Measurements from ENCODE around the gene CYP21A2.
"Not testable (repeated sequence)": the region's sequence is repeated elsewhere in the genome, so short reads cannot be mapped to it uniquely, and the experiment has no call there.

CYP21A2 gene

DNA sequence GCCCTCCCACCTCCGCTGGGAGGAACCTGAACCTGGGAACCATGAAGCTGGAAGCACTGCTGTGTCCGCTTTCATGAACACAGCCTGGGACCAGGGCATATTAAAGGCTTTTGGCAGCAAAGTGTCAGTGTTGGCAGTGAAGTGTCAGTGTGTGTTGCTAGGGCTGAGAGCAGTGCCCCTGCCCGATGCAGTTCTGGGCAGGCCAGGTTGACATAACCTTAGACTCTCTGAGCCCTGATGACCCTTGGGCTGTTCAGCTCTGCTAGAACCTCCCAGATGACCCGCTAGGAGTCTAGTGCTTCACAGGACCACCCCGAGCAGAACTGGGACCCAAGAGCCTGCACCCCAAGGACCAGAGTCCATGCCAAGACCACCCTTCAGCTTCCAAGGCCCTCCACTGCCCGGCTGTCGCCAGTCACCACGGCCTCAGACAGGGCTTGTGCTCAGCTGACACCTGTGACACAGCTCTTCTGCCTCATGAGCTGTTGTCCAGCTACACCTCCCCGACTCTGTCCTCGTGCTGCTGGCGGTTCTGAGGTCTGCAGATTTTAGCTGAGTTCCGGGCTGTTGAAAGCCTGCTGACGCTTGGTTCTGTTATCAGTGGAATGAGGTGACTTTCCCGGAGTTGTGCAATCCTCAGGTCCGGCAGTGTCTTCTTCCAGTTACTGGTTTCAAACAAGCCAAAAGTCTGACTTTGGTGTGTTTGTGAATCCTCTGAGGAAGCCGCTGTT lies 2.8 kb upstream of the CYP21A2 start:
- not testable (repeated sequence) for DNase-seq (ENCODE audit: low spot score)

DNA sequence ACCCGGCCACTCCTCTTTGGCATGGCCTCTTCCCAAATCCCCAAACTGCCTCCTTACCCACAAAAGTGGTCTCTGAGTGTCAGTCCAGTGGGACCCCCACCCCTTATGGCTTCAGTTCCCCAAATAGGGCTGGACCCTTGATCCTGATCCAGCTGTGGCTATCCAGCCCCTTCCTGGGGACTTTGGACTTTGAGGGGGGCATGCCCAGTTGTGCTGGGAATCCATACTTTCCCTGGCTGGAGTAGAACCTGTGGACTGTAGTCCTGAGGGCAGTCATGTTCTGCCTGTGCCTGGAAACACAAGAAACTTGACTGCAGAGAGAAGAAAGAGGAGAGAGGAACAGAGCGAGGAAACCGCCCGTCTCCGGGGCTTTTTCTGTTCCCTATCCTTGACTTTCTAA lies 1.1 kb upstream of the CYP21A2 start:
- DNase-seq (ENCODE audit: low spot score) = not testable (repeated sequence)

DNA sequence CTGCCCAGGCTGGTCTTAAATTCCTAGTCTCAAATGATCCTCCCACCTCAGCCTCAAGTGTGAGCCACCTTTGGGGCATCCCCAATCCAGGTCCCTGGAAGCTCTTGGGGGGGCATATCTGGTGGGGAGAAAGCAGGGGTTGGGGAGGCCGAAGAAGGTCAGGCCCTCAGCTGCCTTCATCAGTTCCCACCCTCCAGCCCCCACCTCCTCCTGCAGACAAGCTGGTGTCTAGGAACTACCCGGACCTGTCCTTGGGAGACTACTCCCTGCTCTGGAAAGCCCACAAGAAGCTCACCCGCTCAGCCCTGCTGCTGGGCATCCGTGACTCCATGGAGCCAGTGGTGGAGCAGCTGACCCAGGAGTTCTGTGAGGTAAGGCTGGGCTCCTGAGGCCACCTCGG lies 663 bp downstream of the CYP21A2 start:
- DNase-seq (ENCODE audit: low spot score) = not testable (repeated sequence)

DNA sequence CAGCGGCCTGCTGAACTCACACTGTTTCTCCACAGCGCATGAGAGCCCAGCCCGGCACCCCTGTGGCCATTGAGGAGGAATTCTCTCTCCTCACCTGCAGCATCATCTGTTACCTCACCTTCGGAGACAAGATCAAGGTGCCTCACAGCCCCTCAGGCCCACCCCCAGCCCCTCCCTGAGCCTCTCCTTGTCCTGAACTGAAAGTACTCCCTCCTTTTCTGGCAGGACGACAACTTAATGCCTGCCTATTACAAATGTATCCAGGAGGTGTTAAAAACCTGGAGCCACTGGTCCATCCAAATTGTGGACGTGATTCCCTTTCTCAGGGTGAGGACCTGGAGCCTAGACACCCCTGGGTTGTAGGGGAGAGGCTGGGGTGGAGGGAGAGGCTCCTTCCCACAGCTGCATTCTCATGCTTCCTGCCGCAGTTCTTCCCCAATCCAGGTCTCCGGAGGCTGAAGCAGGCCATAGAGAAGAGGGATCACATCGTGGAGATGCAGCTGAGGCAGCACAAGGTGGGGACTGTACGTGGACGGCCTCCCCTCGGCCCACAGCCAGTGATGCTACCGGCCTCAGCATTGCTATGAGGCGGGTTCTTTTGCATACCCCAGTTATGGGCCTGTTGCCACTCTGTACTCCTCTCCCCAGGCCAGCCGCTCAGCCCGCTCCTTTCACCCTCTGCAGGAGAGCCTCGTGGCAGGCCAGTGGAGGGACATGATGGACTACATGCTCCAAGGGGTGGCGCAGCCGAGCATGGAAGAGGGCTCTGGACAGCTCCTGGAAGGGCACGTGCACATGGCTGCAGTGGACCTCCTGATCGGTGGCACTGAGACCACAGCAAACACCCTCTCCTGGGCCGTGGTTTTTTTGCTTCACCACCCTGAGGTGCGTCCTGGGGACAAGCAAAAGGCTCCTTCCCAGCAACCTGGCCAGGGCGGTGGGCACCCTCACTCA lies 1.4 kb downstream of the CYP21A2 start:
- not testable (repeated sequence) for DNase-seq (ENCODE audit: low spot score)

DNA sequence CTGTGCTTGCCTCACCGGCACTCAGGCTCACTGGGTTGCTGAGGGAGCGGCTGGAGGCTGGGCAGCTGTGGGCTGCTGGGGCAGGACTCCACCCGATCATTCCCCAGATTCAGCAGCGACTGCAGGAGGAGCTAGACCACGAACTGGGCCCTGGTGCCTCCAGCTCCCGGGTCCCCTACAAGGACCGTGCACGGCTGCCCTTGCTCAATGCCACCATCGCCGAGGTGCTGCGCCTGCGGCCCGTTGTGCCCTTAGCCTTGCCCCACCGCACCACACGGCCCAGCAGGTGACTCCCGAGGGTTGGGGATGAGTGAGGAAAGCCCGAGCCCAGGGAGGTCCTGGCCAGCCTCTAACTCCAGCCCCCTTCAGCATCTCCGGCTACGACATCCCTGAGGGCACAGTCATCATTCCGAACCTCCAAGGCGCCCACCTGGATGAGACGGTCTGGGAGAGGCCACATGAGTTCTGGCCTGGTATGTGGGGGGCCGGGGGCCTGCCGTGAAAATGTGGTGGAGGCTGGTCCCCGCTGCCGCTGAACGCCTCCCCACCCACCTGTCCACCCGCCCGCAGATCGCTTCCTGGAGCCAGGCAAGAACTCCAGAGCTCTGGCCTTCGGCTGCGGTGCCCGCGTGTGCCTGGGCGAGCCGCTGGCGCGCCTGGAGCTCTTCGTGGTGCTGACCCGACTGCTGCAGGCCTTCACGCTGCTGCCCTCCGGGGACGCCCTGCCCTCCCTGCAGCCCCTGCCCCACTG lies 2.3 kb downstream of the CYP21A2 start:
- not testable (repeated sequence) for DNase-seq (ENCODE audit: low spot score)

DNA sequence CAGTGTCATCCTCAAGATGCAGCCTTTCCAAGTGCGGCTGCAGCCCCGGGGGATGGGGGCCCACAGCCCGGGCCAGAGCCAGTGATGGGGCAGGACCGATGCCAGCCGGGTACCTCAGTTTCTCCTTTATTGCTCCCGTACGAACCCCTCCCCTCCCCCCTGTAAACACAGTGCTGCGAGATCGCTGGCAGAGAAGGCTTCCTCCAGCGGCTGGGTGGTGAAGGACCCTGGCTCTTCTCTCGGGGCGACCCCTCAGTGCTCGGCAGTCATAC lies 2.8 kb downstream of the CYP21A2 start:
- not testable (repeated sequence) for DNase-seq (ENCODE audit: low spot score)

DNA sequence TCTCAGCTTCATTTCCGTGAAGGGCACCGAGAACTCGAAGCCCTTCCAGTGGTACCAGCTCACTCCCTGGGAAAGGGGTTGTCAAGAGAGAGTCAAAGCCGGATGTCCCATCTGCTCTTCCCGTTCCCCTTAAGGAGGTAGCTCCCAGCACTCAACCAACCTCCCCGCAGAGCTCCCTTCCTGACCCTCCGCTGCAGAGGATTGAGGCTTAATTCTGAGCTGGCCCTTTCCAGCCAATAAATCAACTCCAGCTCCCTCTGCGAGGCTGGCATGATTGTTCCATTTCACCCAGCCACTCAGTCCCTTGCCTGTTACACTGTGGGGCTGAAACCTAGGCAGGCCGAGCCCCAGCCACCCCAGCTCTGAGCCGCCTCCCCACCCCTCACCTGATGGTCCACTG lies 3.2 kb downstream of the CYP21A2 start:
- DNase-seq (ENCODE audit: low spot score) = not testable (repeated sequence)

DNA sequence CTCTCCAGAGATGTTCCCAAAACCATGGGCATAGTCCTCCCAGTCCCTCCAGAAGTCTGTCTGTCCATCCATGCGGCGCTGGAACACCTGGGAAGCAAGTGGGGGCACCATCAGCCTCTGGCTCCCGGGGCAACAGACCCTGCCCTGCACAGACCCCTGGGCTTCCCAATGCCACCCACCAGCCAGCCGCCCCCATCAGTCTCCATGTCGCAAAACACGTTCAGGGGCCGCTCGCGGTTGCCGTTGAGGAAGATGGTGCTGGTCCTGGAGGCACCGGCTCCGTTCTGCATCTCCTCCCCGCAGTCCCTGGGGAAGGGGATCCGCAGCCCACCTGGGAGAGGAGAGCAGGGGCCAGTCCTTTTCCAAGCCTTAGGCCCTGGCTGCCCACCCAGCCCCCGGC lies 4.1 kb downstream of the CYP21A2 start:
- not testable (repeated sequence) for DNase-seq (ENCODE audit: low spot score)

DNA sequence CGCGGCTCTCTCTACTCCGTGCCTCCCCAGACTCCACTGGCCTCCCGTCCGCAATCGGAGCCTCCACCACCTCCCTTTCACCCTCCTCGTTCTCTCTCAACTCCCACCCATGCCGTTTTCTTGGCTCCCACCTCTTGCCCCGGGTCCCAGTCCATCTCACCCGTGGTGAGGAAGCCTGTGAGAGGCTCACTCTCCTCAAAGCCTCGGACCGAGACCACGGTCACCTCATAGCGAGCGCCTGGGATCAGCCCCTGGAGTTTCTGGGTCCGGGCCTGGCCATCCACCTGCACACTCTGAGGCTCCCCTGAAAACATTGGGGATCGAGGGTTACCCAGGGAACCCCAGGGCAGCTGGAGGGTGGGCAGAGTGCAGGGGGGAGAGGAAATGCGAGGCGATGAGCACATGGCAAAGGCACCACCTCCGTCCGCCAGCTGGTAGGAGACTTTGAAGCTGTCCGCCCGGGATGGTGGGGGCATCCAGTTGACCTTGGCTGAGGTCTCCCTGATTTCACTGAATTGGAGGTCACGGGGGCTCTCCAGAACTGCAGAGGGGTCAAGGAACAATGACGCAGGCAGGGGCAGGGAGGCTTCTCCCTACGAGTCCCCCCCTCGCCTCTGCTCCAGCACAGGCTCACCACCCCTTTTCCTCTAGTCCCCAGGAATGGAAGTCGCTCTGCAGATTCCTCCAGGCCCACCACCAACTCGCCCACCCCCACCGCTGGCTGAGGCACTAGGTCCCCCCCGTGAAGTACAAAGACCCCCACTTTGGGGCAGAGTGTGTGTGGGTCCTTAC lies 5.6 kb downstream of the CYP21A2 start:
- DNase-seq (ENCODE audit: low spot score) = not testable (repeated sequence)

DNA sequence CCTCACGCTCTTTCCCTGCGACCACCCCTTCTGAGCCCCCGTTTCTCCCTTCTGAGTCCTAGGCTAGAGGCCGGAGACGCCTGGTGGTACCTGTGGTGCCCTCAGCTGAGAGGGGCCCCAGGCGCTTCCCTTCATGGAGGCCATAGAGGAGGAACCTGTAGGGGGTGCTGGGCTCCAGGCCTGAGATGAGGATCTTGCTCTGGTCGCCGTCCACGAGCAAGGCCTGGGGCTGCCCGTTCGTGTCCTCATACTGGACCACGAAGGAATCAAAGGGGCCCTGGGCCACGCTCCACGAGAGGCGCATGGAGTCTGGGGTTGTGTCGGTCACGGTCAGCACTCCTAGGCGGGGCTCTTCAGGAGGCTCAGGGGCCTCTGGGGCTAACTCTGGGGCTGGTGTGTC lies 6.7 kb downstream of the CYP21A2 start:
- DNase-seq (ENCODE audit: low spot score) = not testable (repeated sequence)

DNA sequence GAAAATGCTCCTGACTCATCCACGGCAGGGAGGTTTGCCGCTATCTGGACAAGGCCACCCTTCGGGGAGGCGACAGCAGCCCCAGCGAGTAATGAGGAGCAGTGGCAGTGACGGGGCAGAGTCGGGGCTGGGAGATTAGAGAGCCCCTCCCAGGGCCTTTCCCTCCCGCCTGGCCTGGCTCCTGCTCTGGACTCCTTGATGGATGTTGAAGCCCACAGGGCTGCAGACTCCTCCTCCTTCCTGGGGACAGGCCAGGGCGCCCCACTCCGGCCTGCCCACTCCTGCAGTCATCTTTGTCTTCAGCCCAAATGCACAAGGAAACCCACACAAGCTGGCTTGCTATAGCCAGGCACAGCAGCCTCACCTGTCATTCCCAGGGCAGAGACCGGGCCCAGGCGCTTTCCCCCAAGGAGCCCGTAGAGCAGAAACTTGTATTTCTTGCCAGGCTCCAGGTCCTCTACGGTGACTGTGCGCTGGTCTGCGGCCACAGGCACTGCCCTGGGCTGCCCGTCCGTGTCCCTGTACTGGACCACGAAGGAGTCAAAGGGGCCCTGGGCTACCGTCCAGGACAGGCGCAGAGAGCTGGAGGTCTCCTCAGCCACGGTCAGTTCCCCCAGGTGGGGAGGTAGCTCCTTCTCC lies 7.7 kb downstream of the CYP21A2 start:
- DNase-seq (ENCODE audit: low spot score) = no peak

DNA sequence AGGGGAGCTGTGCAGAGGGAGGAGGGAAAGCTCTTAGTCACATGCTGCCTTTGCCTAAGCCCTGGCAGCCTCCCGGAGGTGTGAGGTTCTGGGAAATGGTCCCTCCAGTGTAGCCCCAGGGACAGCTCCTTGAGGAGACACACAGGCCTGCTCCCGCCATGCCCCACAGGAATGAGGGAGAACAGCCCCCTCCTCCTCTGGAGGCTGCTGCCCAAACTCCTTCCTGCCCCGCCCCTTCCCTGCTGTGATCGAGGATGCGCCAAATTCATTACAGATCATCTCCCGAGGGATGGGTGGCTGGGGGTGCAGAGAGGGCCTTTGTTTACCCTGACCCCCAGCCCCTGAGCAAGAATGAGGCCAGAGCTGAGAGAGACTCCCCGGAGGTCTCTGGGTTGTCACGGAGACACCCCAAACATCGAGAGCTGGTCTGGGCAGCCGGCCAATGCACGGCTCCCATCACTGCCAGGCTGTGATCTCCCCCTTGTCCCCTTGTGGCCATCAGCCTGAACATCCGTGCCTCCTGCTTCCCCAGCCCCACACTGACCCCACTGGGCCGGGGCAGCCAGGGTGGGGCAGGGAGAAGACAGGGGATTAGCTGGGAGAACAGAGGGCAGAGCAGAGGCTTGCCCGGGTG lies 8.4 kb downstream of the CYP21A2 start:
- no peak for DNase-seq (ENCODE audit: low spot score)

DNA sequence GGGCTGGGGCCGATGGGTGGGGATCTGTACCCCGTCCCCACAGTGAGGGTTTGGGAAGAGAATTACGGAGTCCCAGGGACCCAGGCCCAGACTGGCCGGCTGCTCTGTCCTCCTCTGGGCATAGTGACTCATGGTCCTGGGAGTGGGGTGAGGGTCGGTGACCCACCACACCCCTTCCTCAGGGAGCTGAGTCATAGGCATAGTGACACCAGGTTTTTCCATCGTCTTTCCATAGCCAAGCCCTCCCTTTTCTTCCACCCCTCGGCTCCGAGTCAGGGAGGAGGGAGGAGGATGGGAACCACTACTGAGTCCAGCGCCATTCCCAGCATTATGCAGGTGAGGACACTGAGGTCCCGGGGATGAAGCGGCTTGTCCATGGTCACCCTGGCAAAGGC lies 8.9 kb downstream of the CYP21A2 start:
- no peak for DNase-seq (ENCODE audit: low spot score)

DNA sequence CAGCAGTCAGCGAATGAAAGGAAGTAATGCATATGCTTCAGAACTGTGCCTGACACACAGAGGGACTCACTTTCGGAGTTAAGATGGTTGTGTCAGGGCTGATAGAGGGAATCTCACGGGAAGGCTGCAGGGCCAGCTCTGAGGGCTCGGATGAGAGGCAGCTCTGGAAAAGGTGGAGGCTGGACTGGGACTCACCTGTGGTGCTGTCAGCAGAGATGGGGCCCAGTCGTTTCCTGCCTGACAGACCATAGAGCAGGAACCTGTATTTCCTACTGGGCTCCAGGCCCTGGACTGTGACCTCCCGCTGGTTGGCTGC lies 9.3 kb downstream of the CYP21A2 start:
- DNase-seq (ENCODE audit: low spot score) = no peak

DNA sequence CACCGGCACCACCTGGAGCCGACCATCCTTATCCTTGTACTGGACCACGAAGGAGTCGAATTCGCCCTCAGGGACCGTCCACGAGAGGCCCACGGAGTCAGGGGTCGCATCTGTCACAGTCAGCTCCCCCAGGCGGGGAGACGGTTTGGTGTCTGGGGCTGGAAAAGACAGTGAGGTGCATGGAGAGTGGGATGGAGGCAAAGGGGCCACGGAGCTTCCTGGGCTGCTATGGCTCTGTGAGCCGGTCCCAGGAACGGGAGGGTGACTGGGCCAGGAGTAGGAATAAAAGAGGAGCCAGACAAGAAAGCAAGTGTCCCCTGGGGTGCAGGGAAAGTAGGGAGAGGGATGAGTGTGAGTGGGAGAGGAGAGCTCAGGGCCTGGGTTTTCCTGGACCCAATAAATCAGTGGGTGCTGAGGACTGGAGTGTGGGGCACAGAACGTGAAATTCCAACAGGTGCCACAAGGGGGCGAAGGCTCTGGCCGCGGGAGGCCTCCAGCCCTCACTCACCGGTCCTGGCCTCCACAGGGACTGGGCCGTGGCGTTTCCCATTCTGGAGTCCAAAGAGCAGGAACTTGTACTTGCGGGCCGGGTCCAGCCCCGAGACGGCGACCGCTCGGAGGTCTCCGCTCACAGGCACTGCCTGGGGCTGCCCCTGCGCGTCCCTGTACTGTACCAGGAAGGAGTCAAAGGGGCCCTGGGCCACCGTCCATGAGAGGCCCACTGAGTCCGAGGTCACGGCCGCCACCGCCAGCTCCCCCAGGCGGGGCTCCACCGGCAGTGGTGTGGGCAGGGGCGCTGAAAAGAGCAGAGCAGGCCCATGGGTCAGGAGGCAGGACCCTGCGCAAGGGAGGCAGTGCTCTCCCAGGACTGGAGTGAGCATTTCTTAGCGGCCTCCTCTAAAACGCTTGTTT lies 9.9 kb downstream of the CYP21A2 start:
- DNase-seq (ENCODE audit: low spot score) = peak; percentile 29

DNA sequence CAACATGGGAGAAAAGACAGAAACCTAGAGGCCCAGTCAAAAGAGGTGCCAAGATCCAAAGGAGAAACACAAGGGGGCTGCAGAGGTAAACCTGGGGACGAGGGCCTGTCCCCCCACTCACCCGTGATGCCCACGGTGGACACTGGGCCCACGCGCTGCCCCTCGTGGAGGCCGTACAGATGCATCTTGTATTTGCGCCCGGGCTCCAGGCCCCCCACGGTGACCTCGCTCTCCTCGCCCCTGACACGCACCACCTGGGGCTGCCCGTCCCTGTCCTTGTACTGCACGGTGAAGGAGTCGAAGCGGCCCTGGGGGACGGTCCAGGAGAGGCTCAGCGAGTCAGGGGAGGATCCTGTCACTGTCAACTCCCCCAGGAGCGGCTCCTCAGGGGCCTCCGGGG lies 10.9 kb downstream of the CYP21A2 start:
- DNase-seq (ENCODE audit: low spot score) = not testable (repeated sequence)

DNA sequence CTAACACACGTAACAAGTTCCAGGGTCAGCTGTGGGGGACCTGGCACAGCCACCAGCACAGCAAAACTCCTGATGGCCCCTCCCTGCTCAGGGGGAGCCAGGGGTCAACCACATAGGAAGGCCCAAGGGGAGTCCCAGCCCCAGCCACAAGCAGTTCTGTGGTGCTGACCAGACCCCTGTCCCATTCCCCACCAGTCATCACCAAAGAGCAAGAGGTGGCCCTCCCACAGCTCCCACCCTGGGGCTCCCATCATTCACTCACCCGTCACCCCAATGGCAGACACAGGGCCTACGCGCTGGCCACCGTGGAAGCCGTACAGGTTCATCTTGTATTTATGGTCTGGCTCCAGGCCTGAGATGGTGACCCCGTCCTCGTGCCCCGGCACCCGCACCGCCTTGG lies 11.5 kb downstream of the CYP21A2 start:
- not testable (repeated sequence) for DNase-seq (ENCODE audit: low spot score)

DNA sequence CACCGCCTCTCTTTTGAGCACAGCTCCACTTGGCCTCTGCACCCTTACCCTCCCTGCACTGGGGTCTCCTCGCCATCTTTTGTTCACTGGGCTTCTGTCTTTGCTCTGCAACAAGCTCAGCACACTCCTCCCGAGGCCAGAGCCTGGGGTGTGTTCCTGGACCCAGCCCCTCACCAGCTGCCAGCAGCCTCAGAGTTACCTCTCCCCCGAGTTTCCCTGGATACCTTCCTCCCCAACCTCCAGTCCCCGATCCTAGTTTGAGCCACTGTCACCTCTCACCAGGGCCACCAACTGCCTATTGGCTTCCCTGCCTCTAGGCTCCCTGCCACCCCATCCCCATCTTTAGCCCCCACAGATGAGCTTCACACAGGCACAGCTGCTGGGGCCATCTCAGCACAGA lies 12.3 kb downstream of the CYP21A2 start:
- DNase-seq (ENCODE audit: low spot score) = no peak

DNA sequence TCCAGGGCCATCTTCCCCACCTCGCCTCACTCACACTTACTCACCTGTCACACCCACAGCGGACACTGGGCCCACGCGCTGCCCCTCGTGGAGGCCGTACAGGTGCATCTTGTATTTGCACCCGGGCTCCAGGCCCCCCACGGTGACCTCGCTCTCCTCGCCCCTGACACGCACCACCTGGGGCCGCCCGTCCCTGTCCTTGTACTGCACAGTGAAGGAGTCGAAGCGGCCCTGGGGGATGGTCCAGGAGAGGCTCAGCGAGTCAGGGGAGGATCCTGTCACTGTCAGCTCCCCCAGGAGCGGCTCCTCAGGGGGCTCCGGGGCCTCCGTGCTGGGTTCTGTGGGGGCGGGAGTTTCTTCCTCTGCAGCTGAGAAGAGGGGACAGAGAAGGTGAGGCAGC lies 14.4 kb downstream of the CYP21A2 start:
- not testable (repeated sequence) for DNase-seq (ENCODE audit: low spot score)

DNA sequence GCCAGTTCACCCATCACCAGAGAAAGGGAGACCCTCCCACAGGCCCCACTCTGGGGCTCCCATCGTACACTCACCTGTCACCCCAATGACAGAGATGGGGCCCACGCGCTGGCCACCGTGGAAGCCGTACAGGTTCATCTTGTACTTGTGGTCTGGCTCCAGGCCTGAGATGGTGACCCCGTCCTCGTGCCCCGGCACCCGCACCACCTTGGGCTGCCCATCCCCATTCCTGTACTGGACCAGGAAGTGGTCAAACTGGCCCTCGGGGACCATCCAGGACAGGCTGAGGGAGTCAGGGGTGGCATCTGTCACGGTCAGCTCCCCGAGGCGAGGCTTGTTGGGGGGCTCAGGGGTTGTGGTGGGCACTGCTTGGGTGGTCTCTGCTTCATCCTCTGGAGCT lies 15.1 kb downstream of the CYP21A2 start:
- not testable (repeated sequence) for DNase-seq (ENCODE audit: low spot score)
